Measurements from ENCODE around the gene ZNF106.
A peak's percentile ranks its signal among the peaks of the same experiment; 100 is the strongest.

ZNF106 gene

GRCh38 chr15:42465520-42466259, 25.3 kb downstream of the ZNF106 start:
- Histone ChIP-seq H3K36me3 (ENCODE audit: control insufficient read depth, insufficient read depth, low read length) (no peaks in the 10 kb centered on the region), H3K9me3 (ENCODE audit: control insufficient read depth, insufficient read depth, low read length) (no peaks in the 10 kb centered on the region), H3K27me3 (ENCODE audit: control insufficient read depth, insufficient read depth, low read length) (no peaks in the 10 kb centered on the region), H3K9ac (ENCODE audit: low read depth, low read length) (no peak overlapping the region), H3K4me1 (ENCODE audit: control insufficient read depth, insufficient read depth, low read length) (no peaks in the 10 kb centered on the region), H3K4me3 (ENCODE audit: low read depth, low read length) (no peak overlapping the region)

DNA sequence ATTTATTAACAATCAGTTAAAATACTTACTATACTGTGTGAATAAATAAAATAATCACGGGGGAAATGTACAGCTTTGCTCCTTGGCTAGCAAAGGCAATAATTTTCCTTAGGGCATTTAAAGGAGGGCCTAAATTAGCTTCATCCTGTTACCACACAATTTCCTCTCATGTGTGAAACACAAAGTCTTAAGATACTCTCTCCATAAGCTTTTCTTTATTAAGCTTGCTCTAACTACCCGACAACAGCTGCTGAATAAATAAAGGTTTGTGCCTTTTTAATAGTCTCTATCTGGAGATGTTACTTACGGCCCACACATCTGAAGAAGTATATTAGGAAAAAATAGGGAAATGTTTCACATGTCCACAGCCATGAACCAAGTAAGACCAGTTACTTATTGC, 29.7 kb downstream of the ZNF106 start:
- H3K36me3 ChIP-seq (ENCODE audit: control insufficient read depth, insufficient read depth, low read length), result no peaks in the 10 kb centered on the region
- H3K9me3 ChIP-seq (ENCODE audit: control insufficient read depth, insufficient read depth, low read length), result no peaks in the 10 kb centered on the region
- H3K4me1 ChIP-seq (ENCODE audit: control insufficient read depth, insufficient read depth, low read length), result peaks cover 12% of the 10 kb centered on the region
- no peaks in the 10 kb centered on the region for H3K27me3 ChIP-seq (ENCODE audit: control insufficient read depth, insufficient read depth, low read length)
- no peak overlapping the region for H3K9ac ChIP-seq (ENCODE audit: low read depth, low read length)
- H3K4me3 ChIP-seq (ENCODE audit: low read depth, low read length), result no peak overlapping the region

GRCh38 chr15:42457445-42458442, 33.2 kb downstream of the ZNF106 start:
- no peaks in the 10 kb centered on the region for H3K27me3 ChIP-seq (ENCODE audit: control insufficient read depth, insufficient read depth, low read length)
- no peaks in the 10 kb centered on the region for H3K36me3 ChIP-seq (ENCODE audit: control insufficient read depth, insufficient read depth, low read length)
- peak overlapping the region; percentile 3 for H3K4me3 ChIP-seq (ENCODE audit: low read depth, low read length)
- no peaks in the 10 kb centered on the region for H3K9me3 ChIP-seq (ENCODE audit: control insufficient read depth, insufficient read depth, low read length)
- no peak overlapping the region for H3K9ac ChIP-seq (ENCODE audit: low read depth, low read length)
- peaks cover 12% of the 10 kb centered on the region for H3K4me1 ChIP-seq (ENCODE audit: control insufficient read depth, insufficient read depth, low read length)

DNA sequence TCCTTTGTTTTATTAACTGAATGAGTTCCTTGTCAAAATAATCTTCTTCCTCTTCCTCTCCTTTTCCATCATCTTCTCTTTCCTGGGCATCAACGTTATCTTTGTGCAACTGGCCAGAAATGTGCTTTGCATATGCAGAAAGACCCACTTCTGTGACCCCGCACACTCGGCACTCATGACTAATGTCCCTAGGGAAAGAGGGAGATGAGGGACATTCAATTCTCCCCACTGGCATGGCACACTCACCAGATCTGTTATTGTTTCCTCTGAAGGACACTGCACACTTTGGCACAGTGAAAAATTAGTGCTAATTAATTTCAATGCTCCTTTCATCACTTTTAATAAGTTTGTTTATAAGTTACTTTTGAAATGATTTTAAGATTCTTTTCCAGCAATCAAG, 34.0 kb downstream of the ZNF106 start:
- Histone ChIP-seq H3K36me3 (ENCODE audit: control insufficient read depth, insufficient read depth, low read length) (no peaks in the 10 kb centered on the region), H3K9me3 (ENCODE audit: control insufficient read depth, insufficient read depth, low read length) (no peaks in the 10 kb centered on the region), H3K9ac (ENCODE audit: low read depth, low read length) (no peak overlapping the region), H3K4me1 (ENCODE audit: control insufficient read depth, insufficient read depth, low read length) (peaks cover 12% of the 10 kb centered on the region), H3K27me3 (ENCODE audit: control insufficient read depth, insufficient read depth, low read length) (no peaks in the 10 kb centered on the region), H3K4me3 (ENCODE audit: low read depth, low read length) (no peak overlapping the region)

- no peak overlapping the region for H3K9ac ChIP-seq (ENCODE audit: low read depth, low read length)
- H3K36me3 ChIP-seq (ENCODE audit: control insufficient read depth, insufficient read depth, low read length), result no peaks in the 10 kb centered on the region
- no peak overlapping the region for H3K4me3 ChIP-seq (ENCODE audit: low read depth, low read length)
- H3K9me3 ChIP-seq (ENCODE audit: control insufficient read depth, insufficient read depth, low read length), result no peaks in the 10 kb centered on the region
- H3K4me1 ChIP-seq (ENCODE audit: control insufficient read depth, insufficient read depth, low read length), result peaks cover 12% of the 10 kb centered on the region
- H3K27me3 ChIP-seq (ENCODE audit: control insufficient read depth, insufficient read depth, low read length), result no peaks in the 10 kb centered on the region
Observed at GRCh38 chr15:42456531-42456930, 34.4 kb downstream of the ZNF106 start.

GRCh38 chr15:42453826-42454225, 37.1 kb downstream of the ZNF106 start:
- peaks cover 12% of the 10 kb centered on the region for H3K4me1 ChIP-seq (ENCODE audit: control insufficient read depth, insufficient read depth, low read length)

DNA sequence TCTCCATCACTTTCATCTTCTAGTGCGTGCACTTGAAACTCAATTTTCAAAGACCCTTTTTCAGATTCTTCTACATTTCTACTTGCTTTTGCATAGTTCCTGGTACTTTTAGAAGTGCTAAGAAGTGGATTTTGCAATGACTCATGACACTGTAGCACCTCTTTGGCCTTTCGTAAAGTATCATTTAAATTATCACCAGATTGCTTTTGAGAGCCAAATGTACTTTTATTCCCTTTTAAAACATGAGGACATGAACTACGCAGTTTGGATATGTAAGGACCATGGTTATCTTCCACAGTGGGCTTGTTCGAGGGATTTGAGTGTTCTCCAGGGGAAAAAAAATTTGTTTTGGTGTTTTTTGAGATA, 40.5 kb downstream of the ZNF106 start:
- H3K36me3 ChIP-seq (ENCODE audit: control insufficient read depth, insufficient read depth, low read length), result peaks cover 12% of the 10 kb centered on the region
- no peaks in the 10 kb centered on the region for H3K9me3 ChIP-seq (ENCODE audit: control insufficient read depth, insufficient read depth, low read length)
- H3K27me3 ChIP-seq (ENCODE audit: control insufficient read depth, insufficient read depth, low read length), result no peaks in the 10 kb centered on the region
- no peaks in the 10 kb centered on the region for H3K4me1 ChIP-seq (ENCODE audit: control insufficient read depth, insufficient read depth, low read length)
- no peak overlapping the region for H3K9ac ChIP-seq (ENCODE audit: low read depth, low read length)
- H3K4me3 ChIP-seq (ENCODE audit: low read depth, low read length), result no peak overlapping the region

More at GRCh38 chr15:42453826-42454225, 37.1 kb downstream of the ZNF106 start:
- Histone ChIP-seq H3K27me3 (ENCODE audit: control insufficient read depth, insufficient read depth, low read length) (no peaks in the 10 kb centered on the region), H3K9ac (ENCODE audit: low read depth, low read length) (no peak overlapping the region), H3K36me3 (ENCODE audit: control insufficient read depth, insufficient read depth, low read length) (peaks cover 5% of the 10 kb centered on the region), H3K9me3 (ENCODE audit: control insufficient read depth, insufficient read depth, low read length) (no peaks in the 10 kb centered on the region), H3K4me3 (ENCODE audit: low read depth, low read length) (no peak overlapping the region)

DNA sequence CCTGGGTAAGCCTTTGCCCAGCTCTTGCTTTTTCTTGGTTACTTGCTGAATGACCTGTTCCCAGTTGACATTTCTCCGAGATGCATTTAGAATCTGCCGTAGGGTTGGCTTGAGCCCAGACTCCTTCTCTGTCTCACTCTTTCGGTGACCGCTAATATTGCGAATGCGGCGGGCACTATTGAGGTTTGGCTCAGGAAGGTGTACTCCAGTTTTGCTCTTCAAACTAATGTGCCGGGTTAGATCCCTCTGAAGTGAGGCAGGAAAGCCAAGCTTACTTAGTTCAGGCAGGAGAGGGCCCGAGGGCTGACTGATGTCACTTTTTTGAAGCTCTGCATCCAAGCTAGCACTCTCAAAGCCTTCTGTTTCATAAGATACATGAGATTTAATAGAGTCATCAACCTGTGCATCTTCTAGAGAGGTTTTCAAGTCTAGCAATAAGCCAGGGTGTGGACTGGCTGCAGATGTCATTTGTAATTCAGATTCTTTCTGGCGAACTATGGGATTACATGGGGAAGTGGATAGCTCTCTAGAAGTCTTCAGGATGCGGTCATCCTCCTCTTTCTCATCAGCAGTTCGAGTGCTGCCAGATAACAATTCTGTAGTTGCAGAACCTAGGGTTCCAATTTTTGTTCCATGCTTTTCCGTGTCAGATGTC, 41.0 kb downstream of the ZNF106 start:
- H3K9ac ChIP-seq (ENCODE audit: low read depth, low read length), result no peak overlapping the region
- no peaks in the 10 kb centered on the region for H3K27me3 ChIP-seq (ENCODE audit: control insufficient read depth, insufficient read depth, low read length)
- H3K36me3 ChIP-seq (ENCODE audit: control insufficient read depth, insufficient read depth, low read length), result peaks cover 12% of the 10 kb centered on the region
- no peaks in the 10 kb centered on the region for H3K4me1 ChIP-seq (ENCODE audit: control insufficient read depth, insufficient read depth, low read length)
- no peak overlapping the region for H3K4me3 ChIP-seq (ENCODE audit: low read depth, low read length)
- H3K9me3 ChIP-seq (ENCODE audit: control insufficient read depth, insufficient read depth, low read length), result no peaks in the 10 kb centered on the region

DNA sequence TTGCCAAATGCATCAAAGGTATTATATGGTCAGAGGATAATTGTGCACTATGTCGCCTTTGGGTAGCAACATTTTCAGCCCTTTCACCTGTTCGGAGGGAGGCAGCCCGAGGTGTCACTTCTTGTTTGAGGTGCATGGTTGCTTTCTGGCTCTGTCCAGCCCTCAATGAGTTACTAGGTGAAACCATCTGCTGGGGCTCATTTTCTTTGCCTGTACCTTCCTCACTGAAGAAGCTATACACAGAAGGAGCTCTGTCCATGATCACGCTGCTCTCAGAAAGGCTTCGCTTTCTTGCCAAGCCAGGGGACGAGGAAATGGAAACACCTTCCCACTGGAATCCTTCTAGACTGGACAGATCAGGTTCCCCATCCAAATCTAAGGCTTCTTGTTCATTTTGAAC, 42.7 kb downstream of the ZNF106 start:
- peaks cover 14% of the 10 kb centered on the region for H3K36me3 ChIP-seq (ENCODE audit: control insufficient read depth, insufficient read depth, low read length)
- no peaks in the 10 kb centered on the region for H3K4me1 ChIP-seq (ENCODE audit: control insufficient read depth, insufficient read depth, low read length)
- no peaks in the 10 kb centered on the region for H3K27me3 ChIP-seq (ENCODE audit: control insufficient read depth, insufficient read depth, low read length)
- H3K4me3 ChIP-seq (ENCODE audit: low read depth, low read length), result no peak overlapping the region
- H3K9ac ChIP-seq (ENCODE audit: low read depth, low read length), result no peak overlapping the region
- no peaks in the 10 kb centered on the region for H3K9me3 ChIP-seq (ENCODE audit: control insufficient read depth, insufficient read depth, low read length)

GRCh38 chr15:42447599-42447998, 43.3 kb downstream of the ZNF106 start:
- Histone ChIP-seq H3K4me1 (ENCODE audit: control insufficient read depth, insufficient read depth, low read length) (no peaks in the 10 kb centered on the region), H3K4me3 (ENCODE audit: low read depth, low read length) (no peak overlapping the region), H3K9ac (ENCODE audit: low read depth, low read length) (no peak overlapping the region), H3K36me3 (ENCODE audit: control insufficient read depth, insufficient read depth, low read length) (peaks cover 14% of the 10 kb centered on the region), H3K27me3 (ENCODE audit: control insufficient read depth, insufficient read depth, low read length) (no peaks in the 10 kb centered on the region), H3K9me3 (ENCODE audit: control insufficient read depth, insufficient read depth, low read length) (no peaks in the 10 kb centered on the region)

GRCh38 chr15:42445551-42445950, 45.4 kb downstream of the ZNF106 start:
- Histone ChIP-seq H3K4me1 (ENCODE audit: control insufficient read depth, insufficient read depth, low read length) (no peaks in the 10 kb centered on the region), H3K27me3 (ENCODE audit: control insufficient read depth, insufficient read depth, low read length) (no peaks in the 10 kb centered on the region), H3K9ac (ENCODE audit: low read depth, low read length) (no peak overlapping the region), H3K9me3 (ENCODE audit: control insufficient read depth, insufficient read depth, low read length) (no peaks in the 10 kb centered on the region), H3K4me3 (ENCODE audit: low read depth, low read length) (no peak overlapping the region), H3K36me3 (ENCODE audit: control insufficient read depth, insufficient read depth, low read length) (peaks cover 17% of the 10 kb centered on the region)
